Erythroblast (primary cell): Measurements from ENCODE around the gene ARHGAP42.

Source experiments
- GATA1 ChIP-seq: IDR thresholded peaks from 2 replicates; pipeline ENCODE4 v1.6.1; 2011; ENCODE audit warnings: low read depth, mild to moderate bottlenecking, control low read depth, low read length, moderate library complexity
- POLR2A ChIP-seq: IDR thresholded peaks from 2 replicates; pipeline ENCODE4 v1.6.1; 2011; ENCODE audit warnings: mild to moderate bottlenecking, low read length

- no peak for TF ChIP-seq POLR2A
- TF ChIP-seq GATA1, result no peak
These were observed 150.2 kb downstream of the ARHGAP42 start for GRCh38 chr11:100837311-100837710.
